ENCODE measurements around the gene ADAMTS3. TPM values are rescaled to one million over a fixed set of nuclear protein-coding genes. Genes with fewer than 3 reads are reported as not detected.

The ADAMTS3 gene
- total RNA-seq, result 3.6 and 4.7 TPM in 2 replicates

DNA sequence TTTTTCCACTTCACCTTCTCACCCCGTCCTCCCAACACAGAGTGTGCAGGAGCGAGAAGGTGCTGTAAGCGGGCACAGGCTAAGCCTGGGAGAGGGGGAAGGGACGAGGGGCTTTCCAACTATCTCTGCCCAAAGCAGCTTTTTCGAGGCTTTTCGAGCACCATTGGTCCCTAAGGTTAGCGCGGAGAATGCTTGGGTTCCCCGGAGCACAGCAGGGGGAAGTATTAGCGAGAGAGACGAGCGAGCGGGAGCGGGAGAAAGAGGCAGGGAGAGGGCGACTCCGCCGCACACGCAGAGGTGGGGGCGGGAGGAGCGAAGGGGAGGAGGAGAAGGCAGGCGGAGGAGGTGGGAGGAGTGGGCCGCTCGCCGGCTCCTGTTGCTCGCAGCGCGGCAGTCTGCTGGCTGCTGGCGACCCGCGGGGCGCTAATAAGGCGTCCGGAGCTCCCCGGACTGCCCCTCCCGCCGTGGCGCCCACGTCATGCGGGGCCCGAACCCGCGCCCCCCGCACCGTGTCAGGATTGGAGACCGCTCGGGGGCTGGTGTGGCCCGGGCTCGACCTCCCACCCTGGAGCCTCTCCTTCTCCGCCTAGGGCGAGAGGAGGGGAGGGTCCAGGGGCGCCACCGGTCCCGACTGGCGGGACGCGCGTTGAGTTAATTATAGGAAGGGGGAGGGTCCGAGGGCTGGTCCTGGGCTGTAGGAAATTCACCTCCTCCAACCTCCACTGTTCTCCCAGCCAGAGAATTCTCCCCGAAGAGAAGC lies at the start of gene ADAMTS3:
Gene ADAMTS3 (minus strand): TSS at position 263 of the 760 bp plus-strand sequence. CDS start 459 bp downstream, outside the sequence.

